CD4-positive, CD25-positive, alpha-beta regulatory T cell (primary cell): Measurements from ENCODE around the gene APMAP. TPM values are rescaled to one million over a fixed set of nuclear protein-coding genes. Genes with fewer than 3 reads are reported as not detected.
A peak's percentile ranks its signal among the peaks of the same experiment; 100 is the strongest.

Experiments
- ATAC-seq, 2 donors: fragments of 150-1000 bp; cut with Tn5 transposase; one replicate each; pipeline ENCODE4 v1.10.0; 2021; ENCODE audit warnings: low read depth in 2 of 2, moderate number of reproducible peaks in 2 of 2, moderate library complexity in 1 of 2
- DNase-seq, 3 donors: peaks; one replicate each; pipeline versions ENCODE4 v3.0.0 to v3.0.0-alpha.2; 2012 to 2022; ENCODE audit warnings: mixed read lengths in 1 of 3
- H3K27ac ChIP-seq: one replicate; pipeline ENCODE4 v1.7.0; 2013; ENCODE audit warnings: mild to moderate bottlenecking, low read length; ENCODE audit not compliant: insufficient read depth, poor library complexity, severe bottlenecking
- H3K27me3 ChIP-seq: one replicate; pipeline ENCODE4 v1.7.0; 2013; ENCODE audit warnings: low read length; ENCODE audit not compliant: control insufficient read depth, insufficient read depth
- H3K36me3 ChIP-seq: one replicate; pipeline ENCODE4 v1.7.0; 2013; ENCODE audit warnings: mild to moderate bottlenecking, low read length, moderate library complexity; ENCODE audit not compliant: control insufficient read depth, insufficient read depth
- H3K4me1 ChIP-seq: 2 replicates; pipeline ENCODE4 v1.7.0; 2013; ENCODE audit warnings: mild to moderate bottlenecking, low read length; ENCODE audit not compliant: insufficient read depth, control insufficient read depth, poor library complexity, severe bottlenecking
- H3K4me3 ChIP-seq: one replicate; pipeline ENCODE4 v1.7.0; 2013; ENCODE audit warnings: low read depth, mild to moderate bottlenecking, low read length, moderate library complexity
- H3K9me3 ChIP-seq, 2 experiments: 1 replicate in 1 of 2; 2 replicates in 1 of 2; pipeline ENCODE4 v1.7.0; 2013; ENCODE audit warnings: low read length in 2 of 2, mild to moderate bottlenecking in 1 of 2, moderate library complexity in 1 of 2; ENCODE audit not compliant: control insufficient read depth in 2 of 2
- H3K27ac Mint-ChIP-seq, 3 donors: one replicate each; pipeline ENCODE4 v1.8.0; 2020 to 2022; ENCODE audit warnings: mild to moderate bottlenecking in 3 of 3, mixed read lengths in 3 of 3, moderate library complexity in 2 of 3
- H3K27me3 Mint-ChIP-seq: one replicate; pipeline ENCODE4 v1.8.0; 2022; ENCODE audit warnings: mild to moderate bottlenecking, mixed read lengths
- H3K36me3 Mint-ChIP-seq: one replicate; pipeline ENCODE4 v1.8.0; 2020; ENCODE audit warnings: mixed read lengths
- H3K4me1 Mint-ChIP-seq, 4 donors: one replicate each; pipeline ENCODE4 v1.8.0; 2020 to 2022; ENCODE audit warnings: mixed read lengths in 4 of 4, mild to moderate bottlenecking in 1 of 4
- H3K4me3 Mint-ChIP-seq, 4 donors: one replicate each; pipeline ENCODE4 v1.8.0; 2020 to 2022; ENCODE audit warnings: mild to moderate bottlenecking in 4 of 4, mixed read lengths in 4 of 4, moderate library complexity in 3 of 4
- H3K9me3 Mint-ChIP-seq, 7 donors: one replicate each; pipeline ENCODE4 v1.8.0; 2020 to 2022; ENCODE audit warnings: mixed read lengths in 7 of 7, mild to moderate bottlenecking in 3 of 7, moderate library complexity in 2 of 7
- polyA plus RNA-seq, 4 donors: library from polyadenylated mRNA; unstranded; fragments of 300-500 nt; fragmentation: Illumina TruSeq; gene quantifications; one replicate each; pipeline ENCODE4 v1.2.3, GENCODE V29; 2021
- total RNA-seq: library from RNA; stranded (reverse); gene quantifications from one replicate; pipeline ENCODE4 v1.2.3, GENCODE V29; 2022

APMAP gene
- total and polyA plus RNA-seq, 5 donors from 2014 or later = 28.2 to 83.2 (median 69.2) TPM

DNA sequence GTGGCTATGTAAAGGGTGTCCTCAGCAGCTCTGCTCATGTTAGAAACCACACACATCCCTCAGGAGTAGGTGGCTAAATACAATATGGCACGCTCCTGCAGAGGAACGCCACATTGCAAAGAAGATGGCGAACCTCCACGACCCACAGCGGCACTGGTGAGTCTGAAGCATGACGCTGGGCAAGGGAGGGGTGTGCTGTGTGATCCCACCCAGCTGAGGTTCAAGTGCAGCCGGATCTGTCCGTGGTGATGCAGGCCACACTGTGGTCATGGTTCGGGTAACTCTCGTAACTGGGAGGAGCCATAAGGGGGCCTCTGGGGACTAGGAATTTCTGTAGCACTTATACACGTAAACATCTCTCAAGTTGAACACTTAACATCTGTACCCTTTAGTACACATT lies 23.4 kb upstream of the APMAP start:
- no peak for DNase-seq
- Mint-ChIP-seq H3K9me3 (no peaks in the 10 kb centered on the region), H3K36me3 (peaks cover 31% of the 10 kb centered on the region), H3K27ac (no peak overlapping the region), H3K4me1 (peaks cover 0 to 7% (median 0%) of the 10 kb centered on the region in 4 donors), H3K27me3 (no peaks in the 10 kb centered on the region), H3K4me3 (no peak overlapping the region)
- Histone ChIP-seq H3K4me1 (no peaks in the 10 kb centered on the region), H3K4me3 (no peak overlapping the region), H3K27ac (no peak overlapping the region), H3K9me3 (no peaks in the 10 kb centered on the region), H3K36me3 (peaks cover 78% of the 10 kb centered on the region), H3K27me3 (no peaks in the 10 kb centered on the region)
- no peak for ATAC-seq

DNA sequence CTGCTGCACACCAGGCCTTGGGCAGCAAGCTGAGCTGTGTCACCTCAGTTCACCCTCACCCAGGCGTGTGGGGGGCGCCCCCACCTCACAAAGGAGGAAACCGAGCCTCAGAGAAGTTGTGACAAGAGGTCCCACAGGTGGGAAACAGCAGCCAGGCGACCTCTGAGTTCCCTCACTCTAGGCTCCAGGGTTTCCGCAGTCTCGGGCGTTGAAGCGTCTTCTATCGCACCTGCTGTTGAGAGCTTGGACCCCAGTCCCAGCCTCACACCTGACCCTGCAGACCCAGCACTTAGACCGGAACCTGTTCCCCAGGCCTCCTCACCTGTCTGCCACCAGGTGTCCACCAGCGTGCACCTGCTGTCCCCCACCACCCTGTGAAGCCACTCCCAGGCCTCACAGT lies 22.3 kb upstream of the APMAP start:
- Histone ChIP-seq H3K9me3 (no peaks in the 10 kb centered on the region), H3K36me3 (peaks cover 76% of the 10 kb centered on the region), H3K4me3 (no peak overlapping the region), H3K27me3 (no peaks in the 10 kb centered on the region), H3K4me1 (no peaks in the 10 kb centered on the region), H3K27ac (no peak overlapping the region)
- no peaks in the 10 kb centered on the region for H3K9me3 Mint-ChIP-seq
- H3K36me3 Mint-ChIP-seq = peaks cover 39% of the 10 kb centered on the region
- peaks cover 0 to 7% (median 1%) of the 10 kb centered on the region in 4 donors for H3K4me1 Mint-ChIP-seq
- H3K4me3 Mint-ChIP-seq = no peak overlapping the region
- H3K27me3 Mint-ChIP-seq = no peaks in the 10 kb centered on the region
- DNase-seq (no peak), ATAC-seq (no peak)
- no peak overlapping the region for H3K27ac Mint-ChIP-seq

DNA sequence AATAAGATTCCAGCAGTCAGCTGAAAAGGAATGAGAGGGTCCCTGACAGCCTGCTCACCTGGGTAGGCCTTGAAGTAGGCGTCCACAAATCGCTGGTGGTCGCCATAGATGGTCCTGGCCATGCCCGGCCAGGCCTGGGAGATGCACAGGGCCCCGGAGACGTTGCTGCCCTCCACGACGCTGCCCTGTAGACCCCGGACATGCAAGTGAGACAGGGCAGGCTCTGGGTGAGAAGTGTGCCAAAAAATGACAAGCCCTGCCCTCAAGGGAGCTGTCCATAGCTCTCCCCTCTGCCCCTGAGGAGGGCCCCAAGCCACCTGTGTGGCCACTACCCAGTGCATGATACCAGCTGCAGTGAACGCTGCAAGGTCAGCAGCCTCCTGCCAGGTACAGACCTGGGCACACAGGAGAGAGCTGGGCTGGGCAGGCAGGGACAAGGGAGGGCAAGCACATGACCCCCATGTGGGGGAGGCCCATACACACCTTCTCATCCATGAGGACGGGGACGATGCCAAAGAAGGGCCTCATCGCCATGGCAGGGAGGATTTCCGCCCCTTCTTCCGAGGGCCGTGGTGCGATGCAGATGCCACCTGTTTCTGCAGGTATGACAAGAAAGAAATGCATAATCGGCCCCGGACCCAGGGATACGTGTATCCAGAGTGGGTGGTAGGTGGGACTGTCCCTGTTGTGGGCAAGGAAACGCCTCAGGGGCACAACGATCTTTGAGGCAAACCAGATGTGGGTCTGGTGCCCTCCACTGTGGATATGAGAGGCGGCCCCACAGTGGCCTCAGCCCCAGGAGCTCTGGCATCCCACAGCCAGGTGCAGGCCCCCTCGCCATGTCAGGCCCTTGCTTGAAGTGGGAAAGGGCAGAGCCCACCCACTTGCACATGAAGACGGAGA lies 21.2 kb upstream of the APMAP start:
- no peaks in the 10 kb centered on the region for H3K4me1 ChIP-seq
- no peak overlapping the region for H3K27ac ChIP-seq
- H3K27me3 ChIP-seq = no peaks in the 10 kb centered on the region
- H3K27ac Mint-ChIP-seq = no peak overlapping the region
- DNase-seq = no peak
- peaks cover 43% of the 10 kb centered on the region for H3K36me3 Mint-ChIP-seq
- no peaks in the 10 kb centered on the region for H3K9me3 ChIP-seq
- no peaks in the 10 kb centered on the region for H3K9me3 Mint-ChIP-seq
- H3K4me3 Mint-ChIP-seq = no peak overlapping the region
- ATAC-seq = no peak
- H3K4me1 Mint-ChIP-seq = peaks cover 0 to 7% (median 1%) of the 10 kb centered on the region in 4 donors
- H3K4me3 ChIP-seq = no peak overlapping the region
- peaks cover 79% of the 10 kb centered on the region for H3K36me3 ChIP-seq
- H3K27me3 Mint-ChIP-seq = no peaks in the 10 kb centered on the region

DNA sequence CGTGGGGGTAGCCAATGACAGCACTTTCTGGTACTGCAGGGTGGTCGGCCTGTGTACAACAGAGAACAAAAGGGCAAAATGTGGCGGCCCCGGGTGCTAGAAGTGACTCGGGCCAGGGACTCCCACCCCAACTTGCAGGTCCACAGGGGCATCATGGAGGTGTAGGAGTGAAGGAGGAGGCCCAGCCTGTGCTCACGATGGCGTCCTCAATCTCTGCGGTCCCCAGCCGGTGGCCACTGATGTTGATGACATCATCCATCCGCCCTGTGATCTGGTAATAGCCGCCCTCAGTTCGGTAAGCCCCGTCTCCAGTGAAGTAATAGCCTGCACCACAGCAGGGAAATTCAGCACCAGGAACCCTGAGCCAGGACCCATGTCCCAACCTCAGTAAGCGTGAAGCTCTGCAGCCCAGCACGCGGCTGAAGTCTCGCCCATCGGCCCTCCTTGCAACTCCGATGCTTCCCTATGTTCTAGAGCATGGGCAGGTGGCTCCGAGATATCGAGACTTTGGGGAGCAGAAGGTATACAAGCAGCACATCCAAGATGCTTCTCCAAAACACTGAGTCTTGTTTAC lies 20.2 kb upstream of the APMAP start:
- Histone ChIP-seq H3K4me1 (no peaks in the 10 kb centered on the region), H3K4me3 (no peak overlapping the region), H3K27ac (no peak overlapping the region), H3K9me3 (no peaks in the 10 kb centered on the region), H3K27me3 (no peaks in the 10 kb centered on the region), H3K36me3 (peaks cover 79% of the 10 kb centered on the region)
- DNase-seq (no peak), ATAC-seq (no peak)
- peaks cover 48% of the 10 kb centered on the region for H3K36me3 Mint-ChIP-seq
- no peak overlapping the region for H3K27ac Mint-ChIP-seq
- H3K9me3 Mint-ChIP-seq = no peaks in the 10 kb centered on the region
- peaks cover 0 to 3% (median 0%) of the 10 kb centered on the region in 4 donors for H3K4me1 Mint-ChIP-seq
- no peak overlapping the region for H3K4me3 Mint-ChIP-seq
- no peaks in the 10 kb centered on the region for H3K27me3 Mint-ChIP-seq

DNA sequence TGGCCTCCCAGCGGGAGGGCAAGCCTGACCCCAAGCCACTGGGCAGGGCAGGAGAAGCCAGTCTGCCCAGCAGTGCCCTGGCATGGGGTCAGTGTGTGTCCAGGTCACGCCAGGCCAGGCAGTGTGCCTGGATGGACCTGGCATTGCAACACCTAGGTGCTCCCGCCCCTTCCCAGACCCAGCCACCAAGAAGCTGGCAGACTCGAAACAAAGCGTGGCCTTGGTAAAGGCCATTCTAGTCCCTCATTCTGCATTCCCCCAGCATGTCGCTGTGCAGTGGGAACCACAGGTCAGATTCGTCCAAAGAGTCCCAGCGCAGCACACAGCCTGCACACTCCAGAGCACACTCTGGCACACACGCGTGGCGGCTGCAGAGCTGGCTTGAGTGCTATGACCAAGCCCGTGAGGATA lies 19.3 kb upstream of the APMAP start:
- DNase-seq = no peak
- Histone ChIP-seq H3K27ac (no peak overlapping the region), H3K9me3 (no peaks in the 10 kb centered on the region), H3K4me1 (no peaks in the 10 kb centered on the region), H3K4me3 (no peak overlapping the region), H3K27me3 (no peaks in the 10 kb centered on the region), H3K36me3 (peaks cover 86% of the 10 kb centered on the region)
- no peak overlapping the region for H3K27ac Mint-ChIP-seq
- no peaks in the 10 kb centered on the region for H3K27me3 Mint-ChIP-seq
- H3K36me3 Mint-ChIP-seq = peaks cover 48% of the 10 kb centered on the region
- H3K4me1 Mint-ChIP-seq = peaks cover 0 to 3% (median 0%) of the 10 kb centered on the region in 4 donors
- H3K4me3 Mint-ChIP-seq = no peak overlapping the region
- ATAC-seq = no peak
- no peaks in the 10 kb centered on the region for H3K9me3 Mint-ChIP-seq

DNA sequence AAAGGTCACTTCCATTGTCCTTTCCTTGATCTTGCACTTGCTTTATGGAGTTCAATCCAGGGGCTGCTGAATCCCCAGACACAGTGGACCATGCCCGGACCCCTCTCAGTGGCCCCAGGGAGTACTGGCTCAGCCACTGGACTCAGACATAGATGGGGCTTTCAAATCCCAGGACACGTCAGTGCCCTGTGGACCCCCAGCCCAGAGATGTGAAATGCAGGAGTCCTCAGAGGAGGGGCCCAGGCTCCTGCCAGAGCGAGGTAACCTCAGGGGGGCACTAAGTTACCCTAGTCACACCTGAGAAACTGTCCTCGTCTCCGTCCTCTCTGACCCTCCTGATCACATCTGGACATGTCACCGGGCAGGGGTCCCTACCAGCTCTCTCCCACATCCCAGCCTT lies 18.7 kb upstream of the APMAP start:
- DNase-seq (no peak), ATAC-seq (no peak)
- Histone ChIP-seq H3K27ac (no peak overlapping the region), H3K4me3 (no peak overlapping the region), H3K27me3 (no peaks in the 10 kb centered on the region), H3K4me1 (no peaks in the 10 kb centered on the region), H3K36me3 (peaks cover 86% of the 10 kb centered on the region), H3K9me3 (no peaks in the 10 kb centered on the region)
- H3K36me3 Mint-ChIP-seq = peaks cover 53% of the 10 kb centered on the region
- H3K27me3 Mint-ChIP-seq = no peaks in the 10 kb centered on the region
- H3K9me3 Mint-ChIP-seq = no peaks in the 10 kb centered on the region
- H3K27ac Mint-ChIP-seq = no peak overlapping the region
- H3K4me3 Mint-ChIP-seq = no peak overlapping the region
- peaks cover 0 to 3% (median 0%) of the 10 kb centered on the region in 4 donors for H3K4me1 Mint-ChIP-seq

DNA sequence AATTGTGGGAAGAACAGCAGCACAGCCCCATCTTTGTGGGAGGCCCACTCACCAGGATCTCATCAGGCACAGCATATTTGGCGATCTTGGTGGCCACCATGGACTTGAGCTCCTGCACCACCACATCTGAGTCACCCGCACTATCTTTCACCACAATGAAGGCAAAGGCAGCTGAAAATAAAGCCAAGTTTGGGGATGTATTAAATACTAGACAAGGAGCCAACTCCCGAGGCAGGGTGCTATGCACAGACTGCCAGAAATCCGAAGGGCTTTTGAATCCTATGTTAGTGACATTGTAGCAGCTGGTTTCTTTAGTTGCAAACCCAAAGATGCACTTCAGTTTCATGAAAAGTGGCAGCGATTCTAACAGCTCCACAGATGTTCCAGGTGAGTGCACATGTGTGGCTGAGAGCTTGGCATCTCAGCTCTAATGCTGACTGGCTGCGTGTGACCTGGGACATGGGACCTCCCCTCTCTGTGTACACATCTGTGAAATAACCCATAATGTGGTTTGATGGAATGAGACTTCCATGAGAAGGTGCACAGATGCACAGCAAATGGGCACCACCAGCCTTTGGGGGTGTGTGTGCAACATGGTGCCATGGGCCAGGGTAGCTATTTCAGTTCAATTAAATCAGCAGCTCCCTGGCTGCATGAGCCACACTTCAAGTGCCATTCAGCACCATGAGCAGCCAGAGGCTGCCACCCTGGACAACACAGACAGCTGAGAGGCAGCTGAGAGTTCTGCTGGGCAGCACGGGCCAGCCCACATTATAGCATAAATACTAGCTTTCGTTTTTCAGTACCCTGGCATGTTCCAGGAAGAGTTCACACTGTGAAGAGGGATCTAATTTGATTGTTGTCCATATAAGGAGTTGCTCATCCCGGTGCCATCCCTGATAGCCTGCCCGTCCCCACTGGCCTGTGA lies 16.9 kb upstream of the APMAP start:
- Mint-ChIP-seq H3K27ac (peak overlapping the region in 1 of 3 donors; percentile 41), H3K4me3 (no peak overlapping the region), H3K4me1 (peaks cover 0 to 3% (median 0%) of the 10 kb centered on the region in 4 donors), H3K36me3 (peaks cover 62% of the 10 kb centered on the region), H3K9me3 (no peaks in the 10 kb centered on the region), H3K27me3 (no peaks in the 10 kb centered on the region)
- Histone ChIP-seq H3K36me3 (peaks cover 85% of the 10 kb centered on the region), H3K4me3 (no peak overlapping the region), H3K27me3 (no peaks in the 10 kb centered on the region), H3K27ac (no peak overlapping the region), H3K9me3 (no peaks in the 10 kb centered on the region), H3K4me1 (no peaks in the 10 kb centered on the region)
- ATAC-seq (no peak), DNase-seq (no peak)
